ENCODE measurements around the gene MBOAT1. TPM values are rescaled to one million over a fixed set of nuclear protein-coding genes. Genes with fewer than 3 reads are reported as not detected.

MBOAT1 gene
- total and polyA plus RNA-seq, 11 donors, result 2.1 to 14.4 (median 3.3) TPM

GRCh38 chr6:20259316-20260049 lies 47.2 kb upstream of the MBOAT1 start:
- Histone ChIP-seq H3K4me1 (peaks cover 0 to 4% (median 0%) of the 10 kb centered on the region in 12 donors), H3K4me3 (no peak overlapping the region), H3K27me3 (no peaks in the 10 kb centered on the region), H3K27ac (no peak overlapping the region), H3K9me3 (peaks cover 0 to 16% (median 5%) of the 10 kb centered on the region in 12 donors), H3K36me3 (no peaks in the 10 kb centered on the region)
- intact Hi-C loops (cut with DNase I), result no loop called here
- ATAC-seq (no peak), DNase-seq (no peak)
- TF ChIP-seq POLR2A (IDR thresholded peaks at IDR 0.05), result no peak
- TF ChIP-seq, protein P1, sequence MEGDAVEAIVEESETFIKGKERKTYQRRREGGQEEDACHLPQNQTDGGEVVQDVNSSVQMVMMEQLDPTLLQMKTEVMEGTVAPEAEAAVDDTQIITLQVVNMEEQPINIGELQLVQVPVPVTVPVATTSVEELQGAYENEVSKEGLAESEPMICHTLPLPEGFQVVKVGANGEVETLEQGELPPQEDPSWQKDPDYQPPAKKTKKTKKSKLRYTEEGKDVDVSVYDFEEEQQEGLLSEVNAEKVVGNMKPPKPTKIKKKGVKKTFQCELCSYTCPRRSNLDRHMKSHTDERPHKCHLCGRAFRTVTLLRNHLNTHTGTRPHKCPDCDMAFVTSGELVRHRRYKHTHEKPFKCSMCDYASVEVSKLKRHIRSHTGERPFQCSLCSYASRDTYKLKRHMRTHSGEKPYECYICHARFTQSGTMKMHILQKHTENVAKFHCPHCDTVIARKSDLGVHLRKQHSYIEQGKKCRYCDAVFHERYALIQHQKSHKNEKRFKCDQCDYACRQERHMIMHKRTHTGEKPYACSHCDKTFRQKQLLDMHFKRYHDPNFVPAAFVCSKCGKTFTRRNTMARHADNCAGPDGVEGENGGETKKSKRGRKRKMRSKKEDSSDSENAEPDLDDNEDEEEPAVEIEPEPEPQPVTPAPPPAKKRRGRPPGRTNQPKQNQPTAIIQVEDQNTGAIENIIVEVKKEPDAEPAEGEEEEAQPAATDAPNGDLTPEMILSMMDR (IDR thresholded peaks at IDR 0.05), result no peak
- WGBS, 4 donors, result 93 to 98% (median 95%) methylated on average over 31 to 48 of the region's 48 CpGs

DNA sequence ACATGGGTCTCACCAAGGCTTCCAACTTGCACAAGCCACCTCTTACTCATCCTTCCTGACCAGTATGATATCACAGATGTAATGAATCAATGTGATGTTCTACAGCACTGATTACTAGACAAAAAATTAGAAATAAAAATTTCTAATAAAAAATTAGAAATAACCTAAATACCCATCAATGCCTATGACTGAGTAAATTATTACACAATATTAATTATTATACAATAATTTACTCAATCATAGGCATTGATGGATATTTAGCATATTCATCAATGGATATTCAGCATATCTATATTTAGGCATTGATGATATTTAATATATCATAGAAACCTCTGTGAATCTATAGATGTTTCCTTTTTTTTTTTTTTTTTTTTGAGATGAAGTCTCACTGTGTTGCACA lies 43.2 kb upstream of the MBOAT1 start:
- intact Hi-C loops (cut with DNase I), result no loop called here
- no peak for DNase-seq

DNA sequence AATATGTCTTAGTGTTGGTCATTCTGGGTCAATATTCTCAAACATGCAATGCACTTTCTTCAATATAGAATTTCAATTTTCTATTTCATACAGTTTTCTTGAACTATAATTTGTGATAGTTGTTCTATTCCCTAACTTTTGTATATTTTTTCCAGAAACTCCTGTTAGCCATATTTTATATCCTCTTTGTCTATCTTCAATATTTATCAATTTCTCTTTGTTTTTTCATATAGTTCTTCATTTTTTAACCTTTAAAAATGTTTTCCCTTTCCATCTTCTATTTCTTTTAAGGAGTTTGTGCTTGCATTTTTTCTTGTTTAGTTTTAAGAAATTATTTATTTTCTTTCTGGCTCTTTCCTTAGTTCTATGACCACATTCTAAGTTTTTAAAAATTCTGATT lies 42.0 kb upstream of the MBOAT1 start:
- no peak for ATAC-seq
- Histone ChIP-seq H3K27me3 (no peaks in the 10 kb centered on the region), H3K36me3 (no peaks in the 10 kb centered on the region), H3K9me3 (peaks cover 0 to 7% (median 0%) of the 10 kb centered on the region in 12 donors), H3K4me3 (no peak overlapping the region), H3K4me1 (peaks cover 0 to 4% (median 0%) of the 10 kb centered on the region in 12 donors), H3K27ac (no peak overlapping the region)
- no peak for TF ChIP-seq POLR2A (IDR thresholded peaks at IDR 0.05)
- TF ChIP-seq, protein P1 (IDR thresholded peaks at IDR 0.05), result no peak
- intact Hi-C loops (cut with DNase I), result no loop called here
- no peak for DNase-seq

More for the DNA sequence above, 43.2 kb upstream of the MBOAT1 start:
- peaks cover 0 to 4% (median 0%) of the 10 kb centered on the region in 12 donors for H3K4me1 ChIP-seq
- TF ChIP-seq, protein P1 (IDR thresholded peaks at IDR 0.05), result no peak
- TF ChIP-seq POLR2A (IDR thresholded peaks at IDR 0.05), result no peak
- no peak for ATAC-seq
- H3K27me3 ChIP-seq, result no peaks in the 10 kb centered on the region
- H3K36me3 ChIP-seq, result no peaks in the 10 kb centered on the region
- peaks cover 0 to 7% (median 0%) of the 10 kb centered on the region in 12 donors for H3K9me3 ChIP-seq
- no peak overlapping the region for H3K27ac ChIP-seq
- no peak overlapping the region for H3K4me3 ChIP-seq

GRCh38 chr6:20253021-20253420 lies 40.8 kb upstream of the MBOAT1 start:
- no peak for TF ChIP-seq POLR2A (IDR thresholded peaks at IDR 0.05)
- TF ChIP-seq, protein P1 (IDR thresholded peaks at IDR 0.05), result no peak
- WGBS, 4 donors, result 48 to 98% (median 71%) methylated on average over 2 of the region's 2 CpGs
- H3K36me3 ChIP-seq, result no peaks in the 10 kb centered on the region
- peaks cover 0 to 4% (median 0%) of the 10 kb centered on the region in 12 donors for H3K4me1 ChIP-seq
- intact Hi-C loops (cut with DNase I), result no loop called here
- H3K9me3 ChIP-seq, result peaks cover 0 to 7% (median 0%) of the 10 kb centered on the region in 12 donors
- H3K27ac ChIP-seq, result no peak overlapping the region
- no peak for ATAC-seq
- DNase-seq, result no peak
- no peaks in the 10 kb centered on the region for H3K27me3 ChIP-seq
- H3K4me3 ChIP-seq, result no peak overlapping the region
